Keratinocyte (primary cell): Measurements from ENCODE around the gene ZNF267.

Experiments
- CTCF ChIP-seq, 3 experiments: IDR thresholded peaks in 1 of 3; conservative IDR thresholded peaks in 1 of 3; optimal IDR thresholded peaks in 1 of 3; 2 replicates in 2 of 3; 3 replicates in 1 of 3; pipeline versions ENCODE3 to v1.5.1; 2011; ENCODE audit warnings: low read length in 3 of 3, mild to moderate bottlenecking in 3 of 3, moderate library complexity in 2 of 3, control low read depth in 1 of 3, inconsistent platforms in 1 of 3; ENCODE audit not compliant: insufficient read depth in 2 of 3; ENCODE audit errors: extremely low read depth in 1 of 3
- EZH2 ChIP-seq: IDR thresholded peaks from one replicate; pipeline ENCODE4 v1.6.1; 2012; ENCODE audit warnings: inconsistent platforms, mild to moderate bottlenecking, low read length, moderate library complexity

- TF ChIP-seq CTCF (optimal IDR thresholded peaks at IDR 0.05 in 1 of 3, IDR thresholded peaks at IDR 0.05 in 1 of 3, conservative IDR thresholded peaks at IDR 0.05 in 1 of 3; ENCODE audit: extremely low read depth in 1 of 3, insufficient read depth in 2 of 3, low read length in 3 of 3) (no peak), EZH2 (no peak)
Observed at GRCh38 chr16:31916056-31916488, 42.5 kb downstream of the ZNF267 start.
